GM12878 (cell line): ENCODE measurements around the gene KIRREL1.

Experiments used
- BACH1 ChIP-seq: fragments of 450-650 bp; IDR thresholded peaks from 2 replicates; pipeline ENCODE4 v1.6.1; 2017; ENCODE audit warnings: mild to moderate bottlenecking, borderline replicate concordance
- CTCF ChIP-seq, 3 experiments: IDR thresholded peaks in 2 of 3; conservative IDR thresholded peaks in 1 of 3; 2 replicates each; pipeline ENCODE4 v1.5.1; 2011; ENCODE audit warnings: low read depth in 3 of 3, low read length in 3 of 3, mild to moderate bottlenecking in 3 of 3, control low read depth in 2 of 3, moderate library complexity in 2 of 3, inconsistent platforms in 1 of 3, mixed read lengths in 1 of 3; ENCODE audit not compliant: control insufficient read depth in 2 of 3, insufficient read depth in 1 of 3; ENCODE audit errors: extremely low read depth in 1 of 3
- KAT2A ChIP-seq: conservative IDR thresholded peaks from 2 replicates; pipeline ENCODE4 v1.6.1; 2011; ENCODE audit warnings: low read depth, low read length; ENCODE audit not compliant: control insufficient read depth
- KLF5 ChIP-seq: fragments of 450-650 bp; IDR thresholded peaks from 2 replicates; pipeline ENCODE4 v1.6.1; 2014; ENCODE audit warnings: mild to moderate bottlenecking; ENCODE audit not compliant: partially characterized antibody
- MAX ChIP-seq: IDR thresholded peaks from 2 replicates; pipeline ENCODE4 v1.6.1; 2012; ENCODE audit warnings: low read depth, low read length, improper control_type of control experiment
- PAX5 ChIP-seq: IDR thresholded peaks from 2 replicates; pipeline ENCODE4 v1.6.1; 2011; ENCODE audit warnings: low read depth, low read length, borderline replicate concordance
- POLR2A ChIP-seq: IDR thresholded peaks from 2 replicates; pipeline ENCODE4 v1.6.1; 2011; ENCODE audit warnings: low read depth, mild to moderate bottlenecking, low read length
- POLR2AphosphoS2 ChIP-seq: IDR thresholded peaks from 2 replicates; pipeline ENCODE4 v1.6.1; 2011; ENCODE audit warnings: low read depth, mild to moderate bottlenecking, low read length, improper control_type of control experiment, moderate library complexity
- POLR2AphosphoS5 ChIP-seq: IDR thresholded peaks from 2 replicates; pipeline ENCODE4 v1.6.1; 2011; ENCODE audit warnings: mild to moderate bottlenecking, low read length, inconsistent platforms
- SUPT20H ChIP-seq: IDR thresholded peaks from 2 replicates; pipeline ENCODE4 v1.6.1; 2011; ENCODE audit warnings: low read depth, mild to moderate bottlenecking, low read length, moderate library complexity, borderline replicate concordance; ENCODE audit not compliant: control insufficient read depth
- TCF7 ChIP-seq: IDR thresholded peaks from 2 replicates; pipeline ENCODE4 v1.6.1; 2014; ENCODE audit warnings: antibody characterized with exemption, borderline replicate concordance
- USF2 ChIP-seq: IDR thresholded peaks from 2 replicates; pipeline ENCODE4 v1.6.1; 2011; ENCODE audit warnings: low read depth, low read length, improper control_type of control experiment, borderline replicate concordance

GRCh38 chr1:158003406-158003800 is 10.0 kb downstream of the KIRREL1 start:
- no peak for TF ChIP-seq KLF5
- TF ChIP-seq PAX5, result no peak
- TF ChIP-seq POLR2AphosphoS2, result no peak
- TF ChIP-seq CTCF (IDR thresholded peaks at IDR 0.05 in 2 of 3, conservative IDR thresholded peaks at IDR 0.05 in 1 of 3; ENCODE audit: control insufficient read depth in 2 of 3, extremely low read depth in 1 of 3, insufficient read depth in 1 of 3, low read depth in 3 of 3, low read length in 3 of 3), result no peak
- no peak for TF ChIP-seq KAT2A
- TF ChIP-seq POLR2A, result no peak
- no peak for TF ChIP-seq POLR2AphosphoS5
- TF ChIP-seq BACH1, result no peak
- no peak for TF ChIP-seq MAX
- TF ChIP-seq SUPT20H, result no peak
- TF ChIP-seq TCF7, result no peak
- TF ChIP-seq USF2, result no peak
